GM12892 (cell line): ENCODE results near the gene TYW1.
"Not testable (repeated sequence)": the region's sequence is repeated elsewhere in the genome, so short reads cannot be mapped to it uniquely, and the experiment has no call there.

ENCODE experiments used
- POLR2A ChIP-seq: IDR thresholded peaks from 2 replicates; pipeline ENCODE4 v1.6.1; 2011; ENCODE audit warnings: low read depth, low read length, control low read depth
- TAF1 ChIP-seq: IDR thresholded peaks from 2 replicates; pipeline ENCODE4 v1.6.1; 2011; ENCODE audit warnings: low read depth, mild to moderate bottlenecking, control low read depth, low read length, borderline replicate concordance

DNA sequence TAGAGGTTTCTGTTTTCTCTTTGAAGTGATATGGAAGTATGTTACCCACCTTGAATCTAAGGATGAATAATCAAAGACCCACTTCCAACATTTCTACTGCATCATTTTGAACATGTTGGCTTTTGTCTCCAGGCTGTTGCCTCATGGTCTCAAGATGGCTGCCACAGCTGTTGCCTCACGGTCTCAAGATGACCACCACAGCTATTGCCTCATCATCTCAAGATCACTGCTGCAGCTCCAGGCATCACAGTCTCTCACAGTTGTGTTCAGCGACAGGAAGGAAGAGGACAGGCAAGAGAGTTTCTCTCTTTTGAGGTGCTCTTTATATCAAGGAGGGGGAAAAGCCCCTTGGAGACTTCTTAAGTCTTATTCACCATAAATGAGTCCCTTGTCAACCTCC is 267.4 kb downstream of the TYW1 start:
- TF ChIP-seq POLR2A, TAF1: not testable (repeated sequence)
